Middle frontal gyrus (tissue), 1 donor: ENCODE results near the gene TRPM5.

Experiments
- DNase-seq: peaks from one replicate; pipeline ENCODE4 v3.0.0-alpha.2; 2015; ENCODE audit warnings: low spot score; ENCODE audit errors: extremely low spot score

Gene TRPM5

DNA sequence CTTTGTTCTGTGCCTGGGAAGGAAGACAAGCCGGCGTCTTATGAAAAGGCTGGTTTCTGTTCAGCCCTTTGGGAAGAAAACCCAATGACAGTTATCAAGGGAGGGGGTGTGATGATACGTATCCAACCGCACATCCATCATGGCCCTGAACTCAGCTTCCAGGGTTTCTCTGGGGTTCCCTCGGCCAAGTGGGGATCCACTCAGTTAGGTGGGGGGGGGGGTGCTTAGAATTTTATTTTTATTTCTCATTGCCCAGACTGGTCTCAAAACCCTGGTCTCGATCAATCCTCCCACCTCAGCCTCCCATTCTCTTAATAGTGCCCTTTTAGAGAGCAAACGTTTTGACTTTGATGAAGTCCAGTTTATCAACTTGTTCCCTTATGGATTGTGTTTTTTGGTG is 26.2 kb upstream of the TRPM5 start:
- no peak for DNase-seq

DNA sequence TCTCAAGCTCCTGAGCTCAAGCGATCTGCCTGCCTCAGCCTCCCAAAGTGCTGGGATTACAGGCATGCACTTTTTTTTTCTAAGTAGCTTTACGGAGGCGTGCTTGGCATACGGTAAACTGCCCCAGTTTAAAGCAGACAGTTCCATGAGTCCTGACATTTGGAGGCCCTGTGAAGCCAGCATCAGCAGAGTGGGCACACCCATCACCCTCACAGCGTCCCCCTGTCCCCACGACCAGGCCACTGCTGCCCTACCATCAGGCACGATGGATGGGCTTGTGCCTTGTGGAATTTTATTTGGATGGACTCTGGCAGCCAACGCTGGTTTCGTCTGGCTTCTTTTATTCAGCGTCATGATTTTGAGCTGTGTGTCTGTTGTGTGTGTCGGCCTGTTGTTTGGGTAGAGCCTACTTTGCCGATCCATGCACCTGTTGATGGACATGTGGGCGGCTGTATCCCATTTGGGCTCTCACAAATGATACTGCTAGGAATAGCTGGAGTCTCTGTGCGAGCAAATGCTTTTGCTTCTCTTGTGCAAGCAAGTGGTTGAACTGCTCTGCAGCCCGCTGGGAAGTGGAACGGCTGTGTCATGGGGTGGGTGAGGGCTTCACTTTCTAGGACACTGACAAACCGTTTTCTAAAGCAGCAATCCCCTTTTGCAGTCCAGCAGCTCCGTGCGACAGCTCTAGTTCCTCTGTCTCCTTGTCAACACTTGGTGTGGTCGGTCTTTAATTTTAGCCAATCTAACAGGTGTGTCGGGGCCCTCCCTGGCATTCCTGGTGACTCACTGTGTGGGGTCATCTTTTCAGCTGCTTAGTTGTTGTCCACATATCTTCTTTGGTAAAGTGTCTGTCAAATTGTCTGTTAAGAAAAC is 24.3 kb upstream of the TRPM5 start:
- no peak for DNase-seq

DNA sequence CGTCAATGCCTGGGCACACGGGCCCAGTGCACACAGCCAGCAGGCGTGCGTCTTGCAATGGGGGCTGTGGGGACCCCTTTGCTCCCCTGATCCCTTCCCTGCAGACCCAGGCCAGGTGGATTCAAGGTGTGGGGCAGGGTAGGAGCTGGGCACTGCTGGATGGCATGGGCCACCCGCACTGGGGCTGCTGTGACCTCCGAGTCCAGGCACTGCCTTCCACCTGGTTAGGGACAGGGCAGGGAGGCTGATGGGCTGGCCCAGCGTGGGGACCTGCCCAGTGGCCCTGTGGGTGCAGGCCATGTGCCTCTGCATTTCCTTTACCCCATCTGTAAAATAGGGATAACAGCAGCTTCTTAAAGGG is 23.4 kb upstream of the TRPM5 start:
- DNase-seq = no peak

DNA sequence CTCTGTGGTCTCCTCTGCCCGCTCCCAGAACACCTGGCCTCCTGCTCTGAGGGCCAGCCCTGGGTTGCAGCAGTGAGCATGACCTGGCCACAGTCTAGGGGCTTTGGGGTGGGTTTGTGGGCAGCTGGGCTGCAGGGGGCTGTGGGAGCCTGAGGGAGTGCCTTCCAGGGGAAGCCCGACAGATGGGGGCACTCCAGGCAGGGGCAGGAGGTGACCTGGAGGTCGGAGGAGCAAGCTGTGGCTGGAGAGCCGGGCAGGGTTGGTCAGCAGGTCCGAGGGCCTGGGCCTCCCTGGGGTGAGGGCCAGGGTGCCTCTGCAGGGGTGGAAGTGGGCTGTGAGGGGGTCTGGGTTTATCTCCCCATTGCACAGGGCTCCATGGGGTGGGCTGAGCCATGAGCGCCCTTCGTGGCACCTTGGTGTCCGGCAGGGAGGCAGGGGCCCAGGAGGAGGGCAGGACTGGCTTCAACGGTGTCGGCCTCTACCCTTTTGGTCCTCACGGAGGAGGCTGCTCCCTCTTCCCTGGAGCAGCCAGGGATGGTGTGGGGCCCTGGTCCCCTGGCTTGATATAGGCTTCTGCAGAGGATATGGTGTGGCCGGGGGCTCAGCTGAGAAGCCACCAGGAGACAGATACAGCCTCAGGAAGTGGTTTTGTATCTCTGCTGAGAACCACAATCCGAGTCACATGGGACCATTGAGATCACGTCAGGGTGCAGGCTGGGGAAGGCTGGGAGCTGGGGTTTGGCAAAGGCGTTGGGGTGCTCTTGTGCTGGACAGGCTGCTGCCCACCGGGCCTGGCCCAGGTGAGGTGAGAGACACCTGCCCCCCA is 22.8 kb upstream of the TRPM5 start:
- no peak for DNase-seq

DNA sequence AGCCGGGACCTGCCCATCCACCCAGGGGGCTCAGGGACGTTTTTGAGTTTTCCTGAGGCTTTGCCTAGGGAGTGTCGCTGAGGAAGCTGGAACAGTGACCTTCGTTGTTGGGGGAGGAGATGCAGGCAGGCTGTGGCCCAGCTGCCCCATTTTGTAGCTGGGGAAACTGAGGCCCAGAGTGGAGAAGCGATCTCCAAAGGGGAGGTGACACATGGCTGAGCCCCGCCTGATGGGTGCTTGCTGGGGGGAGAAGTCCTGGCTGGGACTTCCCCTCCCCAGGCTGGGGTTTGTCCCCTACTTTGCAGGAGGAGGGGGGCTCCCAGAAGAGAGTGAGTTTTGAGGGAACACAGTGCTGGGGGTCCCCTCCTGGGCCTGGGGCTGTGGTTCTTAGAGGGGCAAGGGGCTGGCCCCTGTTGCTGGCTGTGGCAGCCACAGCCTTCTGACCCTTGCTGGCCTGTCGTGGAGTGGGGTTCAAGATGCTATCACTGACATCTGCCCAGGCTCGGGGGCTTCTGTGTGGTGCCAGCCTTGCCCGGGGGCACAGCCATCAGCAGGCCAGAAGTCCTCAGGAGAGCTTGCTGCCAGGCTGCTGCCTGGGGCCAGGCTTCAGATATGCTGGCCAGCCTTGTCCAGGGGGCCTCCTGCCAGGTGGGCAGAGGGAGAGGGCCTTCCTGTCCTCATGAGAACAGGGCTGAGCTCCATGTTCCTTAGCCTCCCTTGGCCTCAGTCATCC is 21.9 kb upstream of the TRPM5 start:
- DNase-seq = no peak

DNA sequence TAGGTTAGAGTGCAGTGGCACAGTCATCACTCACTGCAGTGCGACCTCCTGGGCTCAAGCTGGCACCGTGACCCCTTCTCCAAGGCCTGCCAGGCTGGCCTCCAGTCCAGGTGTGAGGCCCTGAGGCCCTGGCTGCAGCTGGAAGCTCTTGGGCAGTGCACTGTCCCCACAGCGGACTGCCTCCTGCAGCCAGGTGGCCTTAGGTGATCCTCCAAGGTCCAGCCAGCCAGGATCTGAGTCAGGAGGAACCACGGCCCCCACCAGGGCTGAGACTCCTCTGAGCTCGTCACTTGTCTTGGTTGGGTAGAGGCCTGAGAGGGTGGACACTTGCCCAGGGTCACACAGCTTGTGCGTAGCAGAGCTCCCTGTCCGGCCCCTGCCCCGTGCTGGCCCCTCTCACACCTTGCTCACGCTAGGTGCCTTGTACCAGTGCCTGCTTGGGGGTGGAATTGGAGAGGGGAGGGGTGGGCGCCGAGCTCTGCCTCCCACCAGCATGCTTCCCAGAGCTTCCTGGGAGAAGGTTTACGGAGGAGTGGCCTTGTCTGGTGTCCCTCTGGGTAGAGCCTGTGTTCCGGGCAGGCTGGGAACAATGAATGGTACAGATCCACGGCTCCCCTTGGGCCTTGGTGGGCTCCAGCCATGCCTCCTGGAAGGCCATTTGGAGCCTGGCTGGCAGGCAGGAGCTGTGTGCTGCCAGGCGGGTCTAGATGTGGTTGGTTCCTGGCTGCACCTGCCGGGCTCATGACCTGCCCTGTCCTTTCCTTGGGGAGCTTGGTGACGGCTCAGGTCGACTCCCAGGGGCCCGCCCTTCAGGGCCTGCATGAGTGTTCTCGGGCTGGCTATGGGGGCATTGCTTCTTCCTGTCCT is 21.1 kb upstream of the TRPM5 start:
- DNase-seq = no peak

DNA sequence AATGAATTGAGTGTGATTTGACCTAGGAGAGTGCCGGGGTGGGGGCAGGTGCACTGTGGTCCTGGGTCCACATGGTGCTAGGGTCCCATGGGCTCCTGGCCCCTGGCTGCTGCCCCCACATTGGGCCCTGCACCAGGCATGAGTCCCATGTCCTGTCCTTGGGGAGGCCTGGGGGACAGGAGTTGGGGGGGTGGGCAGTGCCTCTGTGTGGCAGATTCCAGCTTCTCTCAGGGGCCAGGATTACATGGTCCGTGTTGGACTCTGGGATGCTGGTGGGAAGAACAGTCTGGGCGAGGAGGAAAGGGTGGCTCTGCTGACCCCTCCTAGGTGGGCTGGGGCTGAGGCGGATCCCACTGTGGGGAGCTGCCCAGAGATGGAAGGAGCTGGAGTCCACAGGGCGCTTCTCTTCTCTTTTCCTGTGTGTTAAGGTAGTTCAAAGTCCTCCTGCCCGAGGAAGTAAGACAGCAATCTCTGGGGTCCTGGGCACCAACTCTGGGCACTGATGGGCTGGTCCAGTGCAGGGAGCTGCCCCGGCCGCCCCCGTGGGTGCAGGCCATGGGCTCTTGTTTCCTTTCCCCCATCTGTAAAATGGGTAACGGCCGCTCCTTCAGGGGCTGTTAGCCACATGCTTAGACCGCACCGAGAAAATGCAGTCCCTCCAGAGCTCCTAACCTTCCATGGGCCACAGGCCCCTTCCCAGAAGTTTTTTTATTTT is 20.3 kb upstream of the TRPM5 start:
- no peak for DNase-seq

DNA sequence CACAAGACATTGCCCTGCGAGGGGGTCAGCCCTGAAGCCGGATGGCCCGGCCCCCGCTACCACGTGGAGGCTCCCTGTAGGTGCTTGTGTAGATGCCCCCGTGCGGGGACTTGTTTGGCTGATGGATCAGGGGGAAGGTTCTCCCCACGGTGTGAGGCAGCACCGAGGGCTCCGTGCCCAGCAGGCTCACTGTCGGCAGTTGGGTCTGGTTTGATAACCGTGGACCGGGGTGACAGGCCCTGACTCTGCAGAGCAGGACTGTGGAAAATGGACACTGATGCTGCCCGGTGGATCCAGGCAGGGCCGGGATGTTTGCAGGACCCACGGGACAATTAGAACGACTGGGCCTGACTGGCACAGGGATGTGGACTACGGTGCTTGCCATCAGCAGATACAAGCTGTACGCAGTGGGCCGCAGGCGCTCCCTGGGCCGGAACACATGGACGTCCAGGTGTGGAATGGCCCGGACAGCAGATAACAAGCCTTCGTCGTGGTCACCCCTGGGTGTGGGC is 19.5 kb upstream of the TRPM5 start:
- no peak for DNase-seq

DNA sequence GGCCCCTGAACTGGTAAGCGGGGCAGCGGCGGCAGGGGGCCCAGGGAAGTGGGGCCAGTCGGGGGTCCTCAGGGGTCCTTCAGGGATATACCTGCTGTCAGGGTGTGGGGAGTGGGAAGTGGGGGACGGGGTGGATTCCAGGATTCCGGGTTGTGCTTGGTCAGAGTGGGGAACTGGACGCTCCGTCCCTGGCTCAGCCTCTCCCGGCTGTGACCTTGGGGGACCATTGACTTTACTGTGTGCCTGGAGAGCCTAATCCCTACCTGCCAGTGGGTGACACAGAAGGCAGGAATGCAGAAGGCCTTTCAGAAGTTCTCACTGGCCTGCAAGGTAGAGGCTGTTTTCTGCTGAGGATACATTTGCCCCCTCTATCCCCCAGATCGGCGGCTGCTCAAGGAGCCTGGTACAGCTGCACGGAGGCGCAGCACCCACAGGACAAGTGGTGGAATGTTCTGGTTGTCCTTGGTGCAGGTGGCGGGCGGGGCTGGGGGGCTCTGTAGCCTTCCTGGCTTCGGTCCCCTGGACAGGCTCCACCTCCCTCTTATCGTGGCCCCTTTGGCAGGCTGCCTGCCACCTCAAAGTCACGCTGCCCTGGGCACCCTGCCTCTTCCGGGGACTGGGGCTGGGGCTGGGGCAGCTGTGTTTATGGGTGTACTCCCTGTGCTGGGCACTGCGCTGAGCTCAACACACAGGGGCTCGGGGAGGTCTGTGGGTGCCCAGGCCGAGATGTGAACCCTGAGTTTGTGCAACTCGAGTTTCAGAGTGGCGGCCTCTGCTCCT is 18.9 kb upstream of the TRPM5 start:
- DNase-seq = no peak

DNA sequence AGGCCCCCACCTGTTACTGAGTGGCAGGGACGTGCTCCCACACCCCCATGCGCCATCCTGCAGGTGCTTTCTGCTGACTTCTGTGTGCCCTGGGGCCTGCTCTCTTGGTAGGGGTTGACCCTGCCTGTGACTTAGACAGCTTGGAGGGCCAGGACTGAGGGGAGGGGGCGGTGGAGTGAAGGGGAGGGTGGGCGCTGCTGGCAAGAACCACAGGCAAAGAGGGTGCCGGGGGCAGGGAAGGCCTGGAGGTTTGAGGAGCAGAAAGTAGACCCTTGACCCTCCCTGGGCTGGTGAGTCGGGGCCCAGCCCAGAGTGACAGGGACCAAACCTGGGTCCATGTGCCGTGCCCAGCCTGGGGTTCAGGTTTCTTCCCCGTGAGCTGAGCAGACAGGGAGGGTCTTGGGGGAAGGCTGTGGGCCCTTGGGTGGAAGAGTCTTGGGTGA is 18.2 kb upstream of the TRPM5 start:
- no peak for DNase-seq

DNA sequence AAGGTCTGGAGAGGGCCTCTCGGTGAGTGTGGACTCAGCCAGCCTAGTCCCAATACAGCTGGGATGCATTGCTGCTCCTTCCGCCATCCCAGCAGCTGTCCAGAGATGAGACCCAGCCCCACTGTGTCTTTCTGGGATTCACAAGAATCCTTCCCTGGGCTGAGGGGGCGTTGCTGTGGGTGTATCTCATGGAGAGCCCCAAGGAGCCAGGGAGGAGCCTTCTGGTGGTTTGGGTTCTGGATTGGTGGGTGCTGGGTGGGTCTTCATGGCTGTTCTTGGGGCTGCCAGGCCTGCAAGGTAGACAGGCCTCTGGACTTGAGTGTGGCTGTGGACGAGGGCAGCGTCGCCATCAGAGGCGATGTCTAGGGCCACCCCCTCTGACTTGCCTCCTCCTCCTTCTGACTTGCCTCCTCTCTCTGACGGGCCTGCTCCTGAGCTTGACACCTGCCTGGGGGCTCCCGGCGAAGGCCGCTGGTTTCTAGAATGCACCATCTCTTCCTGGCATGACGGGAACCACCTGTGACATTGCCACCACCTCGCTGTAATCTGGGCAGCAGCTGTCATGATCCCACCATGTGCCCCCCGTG is 17.7 kb upstream of the TRPM5 start:
- DNase-seq = no peak

DNA sequence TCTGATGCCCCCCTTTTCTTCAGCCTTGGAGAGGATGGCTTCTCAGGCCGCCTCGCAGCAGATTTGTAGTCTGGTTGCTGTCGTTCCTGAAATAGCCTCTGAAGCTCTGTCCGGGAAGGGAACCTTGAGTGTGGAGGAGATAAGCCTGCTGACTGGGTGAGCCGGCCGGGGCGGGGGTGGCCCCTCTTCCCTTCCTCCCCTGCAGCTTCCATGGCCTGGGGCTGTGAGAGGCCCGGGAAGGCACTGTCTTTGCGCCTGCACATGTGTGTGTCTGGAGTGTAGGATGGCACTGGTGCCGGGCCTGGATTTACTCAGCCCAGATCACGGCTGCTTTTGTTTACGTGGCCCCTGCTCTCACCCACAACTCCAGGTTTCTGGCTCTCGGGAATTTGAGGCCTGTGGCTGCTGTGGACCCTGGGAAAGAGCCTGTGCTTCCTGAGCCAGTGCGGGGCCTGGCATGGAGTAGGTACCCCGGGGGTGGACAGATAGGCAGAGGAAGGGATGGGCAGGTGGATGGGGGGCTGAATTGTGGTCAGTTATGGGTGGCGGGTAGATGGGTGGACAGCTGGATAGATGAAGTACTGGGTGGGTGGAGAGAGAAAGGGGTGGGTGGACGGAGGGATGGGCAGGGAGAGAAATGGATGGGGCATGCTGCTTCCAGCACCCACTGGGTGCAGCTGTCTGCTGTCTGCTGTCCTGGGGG is 17.1 kb upstream of the TRPM5 start:
- no peak for DNase-seq

DNA sequence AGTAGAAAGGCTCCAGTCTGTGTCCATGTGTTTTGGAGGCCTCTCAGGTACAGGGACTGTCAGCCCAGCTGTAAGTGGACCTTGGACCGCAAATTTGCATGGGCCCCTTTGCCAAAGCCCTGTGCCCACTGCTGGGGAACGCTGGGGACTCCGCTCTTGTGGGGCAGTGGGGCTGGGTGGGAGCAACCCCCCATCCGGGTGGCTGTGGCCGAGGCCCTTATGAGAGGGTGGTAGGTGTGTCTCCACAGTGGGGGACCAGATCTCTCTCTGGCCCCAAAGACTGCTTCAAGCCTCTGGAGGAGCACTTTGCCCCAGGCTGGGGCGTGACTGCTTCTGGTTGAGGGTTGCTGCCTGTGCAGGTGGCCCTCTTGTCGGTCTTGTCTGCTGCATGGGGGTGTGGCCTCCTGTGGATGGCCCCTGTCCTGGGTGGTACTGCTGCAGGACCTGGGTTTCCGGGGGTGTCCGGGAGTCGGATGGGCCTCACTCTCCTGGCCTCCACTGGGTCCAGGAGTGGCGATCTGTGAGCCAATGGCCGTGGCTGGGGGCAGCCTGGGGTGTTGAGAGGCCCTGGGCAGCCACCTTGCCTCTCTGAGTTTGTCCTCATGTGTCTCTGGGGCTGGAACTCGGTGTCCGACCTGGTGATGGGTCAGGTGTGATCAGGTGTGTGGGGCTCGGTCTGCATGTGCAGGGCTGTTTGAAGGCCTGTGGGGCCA is 16.4 kb upstream of the TRPM5 start:
- no peak for DNase-seq

DNA sequence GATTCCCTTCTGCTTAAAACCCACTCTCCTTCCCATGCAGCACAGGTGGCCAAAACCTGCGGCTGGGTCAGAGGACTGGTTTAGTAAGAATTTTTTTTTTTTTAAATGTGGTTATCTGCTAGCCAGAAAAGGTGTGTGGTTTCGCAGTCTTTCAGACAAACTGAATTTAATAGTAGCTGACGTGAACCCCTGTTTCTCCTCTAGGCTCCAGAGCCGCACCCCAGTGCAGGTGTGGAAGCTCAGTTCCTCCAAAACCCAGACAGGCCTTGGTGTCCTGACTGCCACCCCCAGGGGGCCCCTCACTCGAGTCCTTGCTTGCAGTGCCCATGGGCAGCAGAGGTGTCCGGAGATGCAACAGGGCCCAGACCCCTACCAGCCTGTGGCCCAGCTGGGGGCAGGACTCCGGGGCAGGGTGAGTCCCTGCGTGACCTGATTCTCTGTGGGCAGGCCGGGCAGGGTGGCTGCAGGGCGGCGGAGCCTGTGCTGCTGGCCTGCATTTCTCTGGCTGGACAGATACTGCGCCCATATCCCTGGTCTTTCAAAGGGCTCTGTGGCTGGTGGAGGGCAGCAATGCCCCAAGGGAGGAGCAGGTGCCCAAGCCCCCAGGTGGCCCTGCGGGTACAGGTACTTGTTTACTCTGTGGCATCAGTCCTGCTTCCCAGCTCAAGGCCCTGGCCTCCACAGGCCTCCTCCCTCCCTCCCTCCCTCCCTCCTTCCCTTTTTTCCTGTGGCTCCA is 15.7 kb upstream of the TRPM5 start:
- no peak for DNase-seq

DNA sequence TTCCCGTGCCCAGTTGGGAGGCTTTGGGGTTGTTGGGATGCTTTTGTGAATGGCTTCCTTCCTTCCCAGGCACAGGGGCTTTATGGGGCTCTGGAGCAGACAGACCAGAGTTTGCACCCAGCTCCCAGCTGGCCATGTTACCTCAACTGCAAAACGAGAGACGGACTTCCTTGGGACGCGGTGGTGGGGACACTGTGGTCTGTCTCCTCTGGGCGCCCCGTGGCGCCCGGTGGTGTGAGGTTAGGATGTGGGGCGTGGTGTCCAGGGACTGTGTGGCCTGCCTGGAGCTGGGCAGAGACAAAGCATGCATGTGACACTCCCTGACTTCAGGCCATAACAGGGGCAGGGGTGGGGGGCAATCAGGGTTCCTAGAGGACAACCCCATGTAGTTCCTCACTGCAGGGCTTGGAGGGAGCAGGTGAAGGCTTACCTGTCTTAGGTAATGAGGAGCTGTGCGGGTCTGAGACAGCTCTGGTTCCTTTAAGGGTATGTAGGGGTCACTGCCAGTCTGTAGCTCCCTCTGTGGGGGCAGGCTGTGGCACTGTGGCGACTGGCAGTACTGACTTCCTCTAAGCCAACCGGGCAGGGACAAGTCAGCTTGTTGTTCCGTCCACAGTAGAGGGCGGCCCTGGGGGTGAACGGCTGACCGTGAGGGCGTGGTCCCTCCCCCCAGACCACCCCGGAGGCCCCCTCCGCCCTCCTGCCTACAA is 14.9 kb upstream of the TRPM5 start:
- DNase-seq = no peak

DNA sequence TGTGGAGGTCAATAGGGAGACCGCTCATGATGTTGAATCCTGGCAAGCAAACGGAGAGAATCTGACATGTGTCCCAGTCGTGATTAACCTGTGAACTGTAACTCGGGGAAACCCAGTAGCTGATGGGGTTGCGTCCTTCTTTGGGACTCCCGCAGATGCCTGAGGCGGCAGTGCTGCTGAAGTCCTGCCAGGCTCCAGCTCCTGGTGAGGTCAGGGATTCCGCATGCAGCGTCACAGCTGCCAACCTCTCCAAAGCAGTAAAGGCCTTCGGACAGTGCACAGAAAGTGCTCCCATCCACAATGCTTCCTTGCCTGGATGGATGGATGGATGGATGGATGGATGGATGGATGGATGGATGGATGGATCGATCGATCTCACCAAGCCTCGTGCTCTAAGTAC is 14.0 kb upstream of the TRPM5 start:
- no peak for DNase-seq
